Measurements from ENCODE around the gene KIF5A.

Gene KIF5A

DNA sequence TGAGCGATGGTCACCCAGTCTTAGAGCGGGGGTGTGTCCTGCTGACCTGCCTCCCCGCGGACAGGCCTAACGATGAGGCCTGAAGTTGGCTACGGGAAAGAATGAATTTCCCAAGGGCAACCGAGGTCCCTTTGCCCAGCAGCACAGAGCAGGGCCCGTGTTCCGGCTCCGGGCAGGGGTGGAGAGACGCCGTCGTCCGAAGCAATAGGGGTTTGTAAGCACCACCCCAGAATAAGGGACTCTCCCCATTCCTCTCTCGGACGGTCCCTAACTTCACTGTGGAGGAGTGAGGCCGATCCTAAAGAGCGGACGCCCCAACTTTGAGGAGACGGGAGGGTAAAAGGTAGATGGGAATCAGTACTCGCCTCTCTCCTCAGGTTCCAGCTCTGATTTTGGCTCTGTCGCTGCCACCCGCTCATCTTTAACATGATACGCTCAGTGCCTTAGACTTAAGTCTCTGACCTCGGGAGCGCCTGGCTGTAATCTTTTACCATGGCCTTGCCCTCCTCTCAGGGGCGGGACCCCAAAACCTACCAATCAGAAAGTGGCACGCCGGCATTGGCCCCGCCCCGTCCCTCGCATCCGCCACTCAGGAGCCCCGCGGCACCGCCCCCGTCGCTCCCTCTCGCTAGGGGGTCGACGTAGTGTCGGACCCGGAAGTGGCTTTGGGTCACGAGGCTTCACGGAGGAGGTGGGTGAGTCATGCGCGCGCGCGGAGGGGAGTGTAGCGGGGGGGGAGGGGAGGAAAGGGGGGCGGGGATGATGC, 29.6 kb upstream of the KIF5A start, which contains the start of gene DDIT3:
Gene DDIT3 (minus strand): TSS at position 462 of the 766 bp plus-strand sequence. CDS start 3,108 bp downstream, outside the sequence.
- peak; percentile 96 for DNase-seq (ENCODE audit: low spot score)

DNA sequence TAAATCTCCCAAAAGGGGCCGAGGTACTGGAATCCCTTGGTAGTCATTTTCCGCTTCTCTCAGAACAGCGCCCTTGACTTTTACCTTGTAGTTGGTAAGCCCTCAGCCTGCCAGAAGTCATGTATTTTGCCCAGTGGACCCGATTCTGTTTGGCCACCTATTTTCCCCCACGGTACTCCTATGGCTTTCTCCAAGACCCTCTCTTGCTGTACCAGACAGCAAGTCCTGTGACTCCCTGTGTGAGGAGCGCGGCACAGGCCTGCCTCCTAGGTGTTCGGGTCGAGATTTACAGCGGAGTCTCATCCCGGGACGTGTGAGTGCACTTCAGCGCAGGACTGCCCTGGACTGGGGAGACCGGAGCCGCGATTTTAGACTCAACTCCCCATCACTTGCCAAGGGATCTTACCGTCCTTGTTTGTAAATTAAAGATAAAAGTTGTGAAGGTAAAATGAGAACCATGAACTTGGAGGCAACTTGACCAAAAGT, 28.3 kb upstream of the KIF5A start:
- no peak for DNase-seq (ENCODE audit: low spot score)

- DNase-seq (ENCODE audit: low spot score): peak; percentile 98
Measured at GRCh38 chr12:57522011-57522886, 27.6 kb upstream of the KIF5A start, which contains the start of gene MBD6. MBD6 (plus strand) TSS chr12:57522824; CDS start chr12:57524304, 1,480 bp downstream.

DNA sequence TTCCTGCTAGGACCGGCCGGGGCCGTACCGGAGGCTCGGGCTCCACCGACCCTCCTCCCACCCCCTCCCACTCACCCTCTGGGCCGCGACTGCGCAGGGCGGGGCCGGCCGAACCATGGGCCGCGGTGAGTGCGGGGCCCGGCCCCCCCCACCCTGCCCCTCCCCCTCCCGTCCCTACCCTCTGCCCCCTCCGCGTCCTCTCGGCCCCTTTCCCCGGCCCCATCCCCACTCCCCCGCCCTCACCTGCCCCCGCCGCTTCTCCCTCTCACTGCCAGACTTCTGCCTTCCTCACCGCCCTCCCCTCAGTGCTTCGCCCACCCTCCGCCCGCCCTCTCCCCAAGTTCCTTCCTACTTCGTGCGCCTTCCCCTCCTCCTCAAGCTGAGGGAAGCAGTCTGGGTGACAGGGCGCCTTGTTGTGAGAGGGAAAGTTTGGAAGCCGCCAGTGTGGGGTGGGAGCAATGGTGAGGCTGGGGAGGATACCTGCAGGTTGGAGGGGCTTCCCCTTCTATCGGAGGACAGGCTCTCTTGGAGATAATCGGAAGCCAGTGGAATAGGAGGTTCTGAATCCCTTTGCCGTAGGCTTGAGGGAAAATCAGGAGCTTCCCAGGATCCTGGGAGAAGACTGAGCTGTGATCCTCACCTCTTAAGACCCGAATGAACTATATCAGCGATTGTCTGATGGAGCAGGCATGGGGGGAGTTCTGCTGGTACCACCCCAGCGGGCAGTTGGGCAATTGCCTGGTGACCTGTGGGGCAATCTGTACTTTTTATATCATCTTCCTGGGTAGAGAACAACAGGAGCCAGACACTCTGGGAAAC, 26.7 kb upstream of the KIF5A start:
- no peak for DNase-seq (ENCODE audit: low spot score)

DNA sequence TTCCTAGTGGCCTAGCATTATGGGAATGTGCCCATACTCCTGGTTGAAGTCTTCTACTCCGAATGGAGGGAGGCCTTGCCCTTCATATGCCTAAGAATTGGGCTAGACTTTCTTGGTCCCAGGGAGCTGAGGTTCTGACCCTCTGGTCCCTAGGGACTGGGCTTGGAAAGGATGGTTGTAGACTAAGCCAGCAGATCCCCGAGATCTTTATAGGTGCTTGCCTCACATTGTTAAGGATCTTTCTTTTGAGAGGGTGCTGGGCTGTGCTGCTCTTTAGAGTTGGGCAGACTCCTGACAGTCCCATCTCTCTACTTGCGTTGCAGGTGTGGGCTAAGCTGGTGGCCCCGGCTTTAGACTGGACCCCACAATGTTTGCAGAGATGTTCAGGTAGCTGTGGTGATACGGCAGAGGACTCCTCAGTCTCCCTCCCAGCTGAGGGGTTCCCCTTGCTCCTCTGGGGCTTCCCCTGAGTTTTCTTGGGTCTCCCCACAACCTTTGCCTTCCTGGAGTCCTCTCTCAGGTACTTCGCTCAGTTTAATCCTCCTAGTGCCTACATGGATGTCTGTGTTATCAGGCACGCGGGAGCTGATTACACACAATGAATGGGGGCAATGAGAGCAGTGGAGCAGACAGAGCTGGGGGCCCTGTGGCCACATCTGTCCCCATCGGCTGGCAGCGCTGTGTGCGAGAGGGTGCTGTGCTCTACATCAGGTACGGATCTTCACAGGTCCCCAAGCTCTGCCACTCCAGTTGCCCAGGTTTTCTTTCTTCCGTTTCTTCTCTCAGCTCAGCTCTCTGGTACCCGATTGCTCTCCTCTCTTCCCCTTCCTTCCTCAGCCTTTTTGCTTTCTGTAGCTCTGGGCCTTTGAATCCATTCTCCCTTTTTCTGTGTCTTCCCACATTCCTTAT, 25.9 kb upstream of the KIF5A start:
- no peak for DNase-seq (ENCODE audit: low spot score)

- no peak for DNase-seq (ENCODE audit: low spot score)
Measured at GRCh38 chr12:57524814-57525614, 24.8 kb upstream of the KIF5A start.

GRCh38 chr12:57525615-57526383, 24.0 kb upstream of the KIF5A start:
- DNase-seq (ENCODE audit: low spot score): no peak

DNA sequence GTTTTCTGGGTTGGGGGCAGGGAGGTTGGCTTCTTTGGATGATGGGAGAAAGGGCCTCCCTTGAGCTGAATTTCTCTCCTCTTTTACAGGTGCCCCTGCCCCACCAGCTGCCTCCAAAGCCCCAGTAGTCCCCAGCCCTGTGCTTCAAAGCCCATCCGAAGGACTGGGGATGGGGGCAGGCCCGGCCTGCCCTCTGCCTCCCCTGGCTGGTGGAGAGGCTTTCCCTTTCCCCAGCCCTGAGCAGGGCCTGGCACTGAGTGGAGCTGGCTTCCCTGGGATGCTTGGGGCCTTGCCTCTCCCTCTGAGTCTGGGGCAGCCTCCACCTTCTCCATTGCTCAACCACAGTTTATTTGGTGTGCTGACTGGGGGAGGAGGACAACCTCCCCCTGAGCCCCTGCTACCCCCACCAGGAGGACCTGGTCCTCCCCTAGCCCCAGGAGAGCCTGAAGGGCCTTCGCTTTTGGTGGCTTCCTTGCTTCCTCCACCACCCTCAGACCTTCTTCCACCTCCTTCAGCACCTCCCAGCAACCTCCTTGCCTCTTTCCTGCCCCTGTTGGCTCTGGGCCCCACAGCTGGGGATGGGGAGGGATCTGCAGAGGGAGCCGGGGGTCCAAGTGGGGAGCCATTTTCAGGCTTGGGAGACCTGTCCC, 23.2 kb upstream of the KIF5A start:
- no peak for DNase-seq (ENCODE audit: low spot score)

DNA sequence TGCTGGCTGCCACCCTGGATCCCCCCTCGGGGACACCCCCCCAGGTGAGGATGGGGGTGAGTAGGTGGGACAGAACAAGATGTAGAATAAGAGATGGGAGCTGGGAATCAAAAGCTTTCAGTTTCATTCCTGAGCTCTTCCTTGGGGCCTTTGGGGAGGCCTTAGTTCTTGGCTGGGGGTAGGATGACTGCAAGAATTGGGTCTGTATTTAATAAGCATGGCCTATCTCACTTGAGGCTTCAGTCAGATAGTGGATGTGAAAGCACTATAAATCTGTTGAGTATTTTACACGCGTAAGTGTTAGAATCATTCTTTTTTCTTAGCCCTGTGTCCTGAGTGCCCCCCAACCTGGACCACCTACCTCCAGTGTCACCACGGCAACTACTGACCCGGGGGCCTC, 22.7 kb upstream of the KIF5A start:
- DNase-seq (ENCODE audit: low spot score): no peak

- no peak for DNase-seq (ENCODE audit: low spot score)
Measured at GRCh38 chr12:57528176-57528575, 21.7 kb upstream of the KIF5A start.

DNA sequence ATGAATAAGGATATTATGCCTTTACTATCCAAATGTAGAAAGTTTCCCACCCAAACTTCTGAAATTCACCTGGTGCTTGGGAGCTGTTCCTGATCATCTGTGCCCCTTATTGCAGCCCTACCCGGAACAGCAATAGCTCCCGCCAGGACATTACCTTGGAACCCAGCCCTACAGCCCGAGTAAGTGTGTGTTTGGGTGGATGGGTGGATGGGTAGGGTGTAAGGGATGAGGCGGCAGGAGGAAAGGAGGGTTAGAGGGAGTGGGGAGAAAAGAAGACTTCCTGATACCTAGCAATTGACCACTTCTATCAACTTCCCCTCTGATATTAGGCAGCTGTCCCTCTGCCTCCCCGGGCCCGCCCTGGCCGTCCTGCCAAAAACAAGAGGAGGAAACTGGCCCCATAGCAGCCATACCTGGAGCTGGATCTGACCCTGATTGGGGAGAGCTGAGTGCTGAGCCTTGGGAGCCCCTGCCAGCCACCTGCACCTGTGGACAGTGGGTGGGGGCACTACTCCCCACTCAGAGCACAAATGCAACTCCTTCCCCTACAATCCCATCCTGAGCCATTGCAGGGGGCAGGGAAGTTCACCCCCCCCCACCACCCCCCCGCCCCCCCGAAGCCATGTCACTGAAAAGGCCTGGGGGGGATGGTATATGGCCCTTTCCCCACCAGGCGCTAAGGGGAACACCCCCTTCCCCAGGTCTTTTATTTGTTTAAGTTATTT, 20.9 kb upstream of the KIF5A start:
- no peak for DNase-seq (ENCODE audit: low spot score)

- no peak for DNase-seq (ENCODE audit: low spot score)
Measured at GRCh38 chr12:57529831-57530230, 20.0 kb upstream of the KIF5A start.

GRCh38 chr12:57530396-57531142, 19.3 kb upstream of the KIF5A start:
- no peak for DNase-seq (ENCODE audit: low spot score)

- no peak for DNase-seq (ENCODE audit: low spot score)
Measured at GRCh38 chr12:57531836-57532235, 18.0 kb upstream of the KIF5A start.

DNA sequence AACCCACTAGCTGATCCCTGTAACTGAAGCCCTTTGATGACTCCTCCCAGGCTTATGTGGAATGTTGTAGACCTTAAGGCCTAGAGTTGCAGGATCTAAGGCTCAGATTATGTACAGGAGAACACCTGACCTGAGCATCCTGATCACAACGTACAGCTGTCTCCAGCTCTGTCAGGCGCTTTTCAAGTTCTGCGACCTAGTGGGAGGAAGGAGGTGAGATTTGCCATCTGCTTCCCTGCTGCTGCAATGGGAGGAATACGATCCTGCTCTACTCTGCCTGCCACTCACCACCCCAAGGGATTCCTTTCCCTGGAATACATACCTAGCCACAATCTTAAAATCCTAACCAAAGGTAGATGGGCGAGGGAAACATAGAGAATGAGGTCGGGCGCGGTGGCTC, 16.7 kb upstream of the KIF5A start:
- DNase-seq (ENCODE audit: low spot score): no peak

DNA sequence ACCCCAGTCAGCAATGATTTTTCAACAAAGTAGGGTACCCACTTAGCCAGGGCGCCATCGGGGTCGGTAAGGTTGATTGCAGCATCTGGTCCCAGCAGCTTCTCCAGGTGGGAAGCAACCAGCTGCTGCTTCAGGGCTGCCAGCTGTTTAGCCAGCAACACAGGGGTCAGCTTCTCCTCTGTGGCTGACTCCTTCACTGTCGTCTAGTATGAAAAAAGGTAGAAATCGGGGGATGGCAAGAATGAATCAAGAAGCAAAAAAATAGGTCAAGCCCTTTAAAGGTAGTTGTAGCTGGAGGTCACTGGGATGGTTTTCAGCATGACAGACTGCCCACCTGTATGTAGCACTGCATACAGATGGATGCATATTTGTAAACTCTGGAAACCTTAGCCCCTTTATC, 15.6 kb upstream of the KIF5A start:
- no peak for DNase-seq (ENCODE audit: low spot score)

GRCh38 chr12:57534991-57535543, 14.8 kb upstream of the KIF5A start:
- DNase-seq (ENCODE audit: low spot score): no peak
